ENCODE data around the gene SLC27A3.

- TF ChIP-seq CTCF (conservative IDR thresholded peaks at IDR 0.05 in 1 of 2, IDR thresholded peaks at IDR 0.05 in 1 of 2; ENCODE audit: extremely low read depth in 1 of 2, insufficient read depth in 1 of 2, low read depth in 1 of 2, low read length in 2 of 2): no peak
- no peak for TF ChIP-seq EZH2 (IDR thresholded peaks at IDR 0.05; ENCODE audit: borderline replicate concordance, low read length)
These were observed 41.2 kb downstream of the SLC27A3 start for GRCh38 chr1:153816283-153816889.
